Measurements from ENCODE around the gene NR2F1.

Gene NR2F1

DNA sequence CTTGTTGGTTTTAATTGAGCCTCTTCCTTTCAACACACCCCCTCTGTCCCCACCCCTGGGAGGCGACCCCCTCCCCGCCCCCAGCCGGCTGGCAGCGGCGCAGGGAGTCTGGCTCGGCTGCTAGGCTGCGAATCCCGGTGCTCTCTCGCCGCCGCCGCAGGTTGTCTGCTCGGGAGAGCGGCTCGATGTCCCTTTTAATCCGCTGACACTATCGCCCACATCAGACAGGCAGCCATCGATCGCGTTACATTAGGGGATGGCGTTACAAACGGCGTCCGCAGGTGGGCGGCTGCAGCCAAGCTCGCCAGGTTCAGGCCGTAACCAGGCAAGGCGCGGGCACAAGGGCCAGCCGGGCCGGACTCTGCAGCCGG, 3.3 kb upstream of the NR2F1 start:
- DNase-seq (ENCODE audit: low read depth) = no peak
- TF ChIP-seq, protein P1, sequence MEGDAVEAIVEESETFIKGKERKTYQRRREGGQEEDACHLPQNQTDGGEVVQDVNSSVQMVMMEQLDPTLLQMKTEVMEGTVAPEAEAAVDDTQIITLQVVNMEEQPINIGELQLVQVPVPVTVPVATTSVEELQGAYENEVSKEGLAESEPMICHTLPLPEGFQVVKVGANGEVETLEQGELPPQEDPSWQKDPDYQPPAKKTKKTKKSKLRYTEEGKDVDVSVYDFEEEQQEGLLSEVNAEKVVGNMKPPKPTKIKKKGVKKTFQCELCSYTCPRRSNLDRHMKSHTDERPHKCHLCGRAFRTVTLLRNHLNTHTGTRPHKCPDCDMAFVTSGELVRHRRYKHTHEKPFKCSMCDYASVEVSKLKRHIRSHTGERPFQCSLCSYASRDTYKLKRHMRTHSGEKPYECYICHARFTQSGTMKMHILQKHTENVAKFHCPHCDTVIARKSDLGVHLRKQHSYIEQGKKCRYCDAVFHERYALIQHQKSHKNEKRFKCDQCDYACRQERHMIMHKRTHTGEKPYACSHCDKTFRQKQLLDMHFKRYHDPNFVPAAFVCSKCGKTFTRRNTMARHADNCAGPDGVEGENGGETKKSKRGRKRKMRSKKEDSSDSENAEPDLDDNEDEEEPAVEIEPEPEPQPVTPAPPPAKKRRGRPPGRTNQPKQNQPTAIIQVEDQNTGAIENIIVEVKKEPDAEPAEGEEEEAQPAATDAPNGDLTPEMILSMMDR (conservative IDR thresholded peaks at IDR 0.05; ENCODE audit: low read depth, low read length) = no peak
- H3K4me3 ChIP-seq (ENCODE audit: low read length) = peak overlapping the region; percentile 93

DNA sequence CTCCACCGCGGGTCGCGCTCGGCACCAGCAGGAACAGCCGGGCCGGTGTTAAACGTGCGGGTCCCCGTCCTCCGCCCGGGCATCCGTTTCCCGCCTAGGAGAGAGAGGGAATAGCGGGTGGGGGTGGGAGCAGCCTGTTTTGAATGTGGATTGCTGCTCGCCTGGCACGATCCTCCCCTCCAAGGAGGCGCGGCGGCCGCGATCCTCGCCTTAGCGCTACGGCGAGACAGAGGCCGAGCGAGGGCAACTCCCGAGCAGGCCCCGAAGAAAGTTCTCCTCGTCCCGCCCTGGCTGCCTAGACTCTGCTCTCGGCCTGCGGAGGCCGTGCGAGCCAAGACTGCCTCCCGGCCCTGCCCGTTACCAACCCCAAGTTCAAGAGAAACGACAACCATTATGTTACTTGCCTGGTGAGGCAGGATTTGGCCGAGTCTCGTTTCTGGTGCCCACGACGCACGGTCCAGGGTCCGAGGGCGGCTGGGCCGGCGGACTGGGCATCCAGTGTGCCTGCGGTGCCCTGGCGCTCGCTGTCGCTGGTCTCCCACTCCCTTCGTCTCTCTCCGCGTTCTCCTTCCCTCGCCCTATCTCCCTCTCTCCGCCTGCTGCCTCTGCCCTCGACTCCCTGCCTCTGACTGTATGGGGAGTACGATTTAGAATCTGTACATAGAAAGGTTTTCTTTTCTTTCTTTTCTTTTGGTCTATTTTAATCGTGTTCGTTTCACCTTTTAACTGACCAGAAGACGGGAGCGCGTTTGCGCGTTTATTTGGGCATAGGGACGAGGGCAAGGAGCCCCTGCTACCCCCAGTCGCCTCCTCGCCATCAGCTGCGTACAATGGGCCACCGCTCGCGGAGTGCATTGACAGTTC, 2.7 kb upstream of the NR2F1 start:
- TF ChIP-seq, protein P1 (conservative IDR thresholded peaks at IDR 0.05; ENCODE audit: low read depth, low read length) = no peak
- DNase-seq (ENCODE audit: low read depth) = no peak
- peak overlapping the region; percentile 93 for H3K4me3 ChIP-seq (ENCODE audit: low read length)

GRCh38 chr5:93580927-93581445, 2.0 kb upstream of the NR2F1 start, which contains the start of gene NR2F1-AS1:
Gene NR2F1-AS1 (minus strand): TSS chr5:93581219.
- peak within 1 kb of the TSS; percentile 93 for H3K4me3 ChIP-seq (ENCODE audit: low read length)
- no peak for DNase-seq (ENCODE audit: low read depth)
- TF ChIP-seq, protein P1 (conservative IDR thresholded peaks at IDR 0.05; ENCODE audit: low read depth, low read length) = no peak

DNA sequence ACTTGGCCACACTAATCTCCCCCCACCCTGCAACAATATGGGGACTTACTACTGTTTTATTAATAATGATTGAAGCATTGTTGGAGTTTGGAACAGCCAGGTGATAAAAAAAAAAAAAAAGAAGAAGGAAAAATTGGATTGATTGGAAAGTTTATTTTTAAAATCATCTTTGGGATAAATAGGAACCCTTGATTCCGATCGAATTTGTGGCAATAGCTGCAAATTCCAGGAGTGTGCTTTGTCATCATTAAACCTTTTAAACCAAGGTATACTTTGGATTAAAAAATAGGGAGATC, 907 bp upstream of the NR2F1 start:
- TF ChIP-seq, protein P1 (conservative IDR thresholded peaks at IDR 0.05; ENCODE audit: low read depth, low read length) = no peak

DNA sequence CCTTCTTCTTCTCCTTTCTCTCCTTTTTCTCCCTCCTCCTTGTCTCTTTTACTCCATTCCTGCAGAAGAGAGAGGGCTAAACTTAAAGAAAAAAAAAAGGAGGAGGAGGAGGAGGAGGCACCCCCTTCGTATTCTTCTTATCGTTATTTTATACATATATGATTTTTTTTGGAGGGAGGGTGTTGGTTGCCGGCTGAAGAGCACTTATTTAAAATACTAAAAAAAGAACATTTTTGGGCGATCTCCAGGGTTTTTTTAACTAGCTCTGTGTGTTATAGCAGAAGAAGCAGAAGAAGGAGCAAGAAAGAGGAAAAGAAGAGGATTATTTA, 381 bp downstream of the NR2F1 start:
- TF ChIP-seq, protein P1 (conservative IDR thresholded peaks at IDR 0.05; ENCODE audit: low read depth, low read length) = no peak
- peak overlapping the region; percentile 93 for H3K4me3 ChIP-seq (ENCODE audit: low read length)
- DNase-seq (ENCODE audit: low read depth) = no peak

More for the DNA sequence above, 907 bp upstream of the NR2F1 start:
- H3K4me3 ChIP-seq (ENCODE audit: low read length) = peak overlapping the region; percentile 93
- DNase-seq (ENCODE audit: low read depth) = no peak

GRCh38 chr5:93583768-93584595, 960 bp downstream of the NR2F1 start:
- DNase-seq (ENCODE audit: low read depth) = no peak

More at GRCh38 chr5:93583768-93584595, 960 bp downstream of the NR2F1 start:
- H3K4me3 ChIP-seq (ENCODE audit: low read length) = peak overlapping the region; percentile 93
- TF ChIP-seq, protein P1 (conservative IDR thresholded peaks at IDR 0.05; ENCODE audit: low read depth, low read length) = no peak

All from retinal pigment epithelial cell (primary cell).